ENCODE measurements around the gene SPATA22. TPM values are rescaled to one million over a fixed set of nuclear protein-coding genes. Genes with fewer than 3 reads are reported as not detected.

Gene SPATA22
- total and polyA plus RNA-seq, 9 of the 15 experiments (the other 6 are each of a cell fraction or from before 2014, with no cell fraction given): 0.17 to 0.77 (median 0.44) TPM

DNA sequence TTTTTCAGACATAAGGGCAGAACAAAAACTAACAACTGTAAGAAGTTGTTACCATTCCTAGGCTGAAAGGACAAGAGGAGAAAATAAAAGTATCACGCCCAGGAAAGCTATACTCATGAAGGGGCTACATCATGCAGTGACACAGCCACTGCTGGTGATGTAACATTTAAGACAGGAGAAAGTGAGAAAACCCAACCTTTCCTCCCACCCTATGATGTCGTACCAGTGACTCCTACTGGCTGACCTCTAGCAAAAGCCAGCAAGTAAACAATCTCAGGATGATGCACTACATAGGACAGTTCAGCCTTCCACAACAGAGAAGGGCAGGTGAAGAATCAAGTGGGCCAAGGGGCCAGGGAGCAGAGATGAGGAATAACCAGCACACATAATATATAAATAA is 24.0 kb downstream of the SPATA22 start:
- peak; percentile 53; the same call in 2 of the 3 replicates for ATAC-seq
- H3K27ac ChIP-seq (ENCODE audit: extremely low read depth, low read depth, low read length): no peak overlapping the region
- H3K9me3 ChIP-seq (replicated peaks; ENCODE audit: control insufficient read depth, insufficient read depth, low read depth, low read length): no peaks in the 10 kb centered on the region
- no peaks in the 10 kb centered on the region for H3K36me3 ChIP-seq (ENCODE audit: control insufficient read depth, insufficient read depth, low read length)
- FAIRE-seq: no peak
- H3K4me3 ChIP-seq: no peak overlapping the region
- in situ Hi-C loops (cut with MboI) (no loop called here), intact Hi-C loops (cut with micrococcal nuclease) (no loop called here)
- no TSS peak for BruUV-seq (replicated peaks)
- DNase-seq (ENCODE audit: extremely low read depth in 1 of 4, low spot score in 3 of 4): peak in 3 of 4 experiments; percentile 7 to 17 (median 15)
- ChIA-PET CTCF (ENCODE audit: low intra/inter-chr PET ratio) (no interaction called here), POLR2A (no interaction called here)
- 0% methylated on average over 2 of the region's 2 CpGs for WGBS (ENCODE audit: insufficient coverage, low coverage, missing lambda C conversion rate)
- no peak overlapping the region for H3K9ac ChIP-seq (ENCODE audit: insufficient read depth in 1 of 2, low read depth in 2 of 2, low read length in 2 of 2)
- no peaks in the 10 kb centered on the region for H3K9me1 ChIP-seq (ENCODE audit: control insufficient read depth, insufficient read depth, low read length)
- H3K4me2 ChIP-seq (ENCODE audit: insufficient read depth, low read length): no peak overlapping the region
- H2AFZ ChIP-seq (ENCODE audit: low read depth, low read length): no peak overlapping the region
- H3K79me2 ChIP-seq (ENCODE audit: control insufficient read depth, insufficient read depth, low read length): no peaks in the 10 kb centered on the region
- no peaks in the 10 kb centered on the region for H3K27me3 ChIP-seq (ENCODE audit: control insufficient read depth in 2 of 2, insufficient read depth in 2 of 2, low read length in 2 of 2)
- no peaks in the 10 kb centered on the region for H3K4me1 ChIP-seq (replicated peaks in 1 of 2; ENCODE audit: control insufficient read depth in 2 of 2, insufficient read depth in 2 of 2, low read length in 2 of 2)
- H4K20me1 ChIP-seq (replicated peaks; ENCODE audit: control insufficient read depth, insufficient read depth, low read length): no peaks in the 10 kb centered on the region
- TF ChIP-seq MIER1 (IDR thresholded peaks at IDR 0.05; ENCODE audit: low read depth): no peak
- peak; percentile 56 for TF ChIP-seq ATF3 (IDR thresholded peaks at IDR 0.05)
- no peak for TF ChIP-seq ATF3 (CRISPR knock-in tag; conservative IDR thresholded peaks at IDR 0.05)
- TF ChIP-seq, protein P1, sequence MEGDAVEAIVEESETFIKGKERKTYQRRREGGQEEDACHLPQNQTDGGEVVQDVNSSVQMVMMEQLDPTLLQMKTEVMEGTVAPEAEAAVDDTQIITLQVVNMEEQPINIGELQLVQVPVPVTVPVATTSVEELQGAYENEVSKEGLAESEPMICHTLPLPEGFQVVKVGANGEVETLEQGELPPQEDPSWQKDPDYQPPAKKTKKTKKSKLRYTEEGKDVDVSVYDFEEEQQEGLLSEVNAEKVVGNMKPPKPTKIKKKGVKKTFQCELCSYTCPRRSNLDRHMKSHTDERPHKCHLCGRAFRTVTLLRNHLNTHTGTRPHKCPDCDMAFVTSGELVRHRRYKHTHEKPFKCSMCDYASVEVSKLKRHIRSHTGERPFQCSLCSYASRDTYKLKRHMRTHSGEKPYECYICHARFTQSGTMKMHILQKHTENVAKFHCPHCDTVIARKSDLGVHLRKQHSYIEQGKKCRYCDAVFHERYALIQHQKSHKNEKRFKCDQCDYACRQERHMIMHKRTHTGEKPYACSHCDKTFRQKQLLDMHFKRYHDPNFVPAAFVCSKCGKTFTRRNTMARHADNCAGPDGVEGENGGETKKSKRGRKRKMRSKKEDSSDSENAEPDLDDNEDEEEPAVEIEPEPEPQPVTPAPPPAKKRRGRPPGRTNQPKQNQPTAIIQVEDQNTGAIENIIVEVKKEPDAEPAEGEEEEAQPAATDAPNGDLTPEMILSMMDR (IDR thresholded peaks at IDR 0.05 in 2 of 3, conservative IDR thresholded peaks at IDR 0.05 in 1 of 3; ENCODE audit: insufficient read depth in 2 of 3, low read depth in 1 of 3, low read length in 3 of 3): peak; percentile 14 to 34 (median 27); a peak in 3 of 6 replicates
- TF ChIP-seq, protein P2, sequence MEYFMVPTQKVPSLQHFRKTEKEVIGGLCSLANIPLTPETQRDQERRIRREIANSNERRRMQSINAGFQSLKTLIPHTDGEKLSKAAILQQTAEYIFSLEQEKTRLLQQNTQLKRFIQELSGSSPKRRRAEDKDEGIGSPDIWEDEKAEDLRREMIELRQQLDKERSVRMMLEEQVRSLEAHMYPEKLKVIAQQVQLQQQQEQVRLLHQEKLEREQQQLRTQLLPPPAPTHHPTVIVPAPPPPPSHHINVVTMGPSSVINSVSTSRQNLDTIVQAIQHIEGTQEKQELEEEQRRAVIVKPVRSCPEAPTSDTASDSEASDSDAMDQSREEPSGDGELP (CRISPR knock-in tag; IDR thresholded peaks at IDR 0.05; ENCODE audit: borderline replicate concordance): no peak
- no peak for TF ChIP-seq PTRF (tag; IDR thresholded peaks at IDR 0.05)
- TF ChIP-seq RAD21 (CRISPR knock-in tag; conservative IDR thresholded peaks at IDR 0.05 in 1 of 2, IDR thresholded peaks at IDR 0.05 in 1 of 2): peak in 1 of 2 experiments; percentile 34; a peak in 2 of 4 replicates
- no peak for TF ChIP-seq KLF13 (tag; IDR thresholded peaks at IDR 0.05; ENCODE audit: borderline replicate concordance, low read depth)
- no peak for TF ChIP-seq XRCC3 (IDR thresholded peaks at IDR 0.05)
- TF ChIP-seq, protein P3, sequence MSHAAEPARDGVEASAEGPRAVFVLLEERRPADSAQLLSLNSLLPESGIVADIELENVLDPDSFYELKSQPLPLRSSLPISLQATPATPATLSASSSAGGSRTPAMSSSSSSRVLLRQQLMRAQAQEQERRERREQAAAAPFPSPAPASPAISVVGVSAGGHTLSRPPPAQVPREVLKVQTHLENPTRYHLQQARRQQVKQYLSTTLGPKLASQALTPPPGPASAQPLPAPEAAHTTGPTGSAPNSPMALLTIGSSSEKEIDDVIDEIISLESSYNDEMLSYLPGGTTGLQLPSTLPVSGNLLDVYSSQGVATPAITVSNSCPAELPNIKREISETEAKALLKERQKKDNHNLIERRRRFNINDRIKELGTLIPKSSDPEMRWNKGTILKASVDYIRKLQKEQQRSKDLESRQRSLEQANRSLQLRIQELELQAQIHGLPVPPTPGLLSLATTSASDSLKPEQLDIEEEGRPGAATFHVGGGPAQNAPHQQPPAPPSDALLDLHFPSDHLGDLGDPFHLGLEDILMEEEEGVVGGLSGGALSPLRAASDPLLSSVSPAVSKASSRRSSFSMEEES (CRISPR knock-in tag; IDR thresholded peaks at IDR 0.05): no peak
- TF ChIP-seq, protein P4, sequence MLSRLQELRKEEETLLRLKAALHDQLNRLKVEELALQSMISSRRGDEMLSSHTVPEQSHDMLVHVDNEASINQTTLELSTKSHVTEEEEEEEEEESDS (CRISPR knock-in tag; IDR thresholded peaks at IDR 0.05): no peak
- TF ChIP-seq PHF8 (IDR thresholded peaks at IDR 0.05; ENCODE audit: borderline replicate concordance, low read length): no peak
- no peak for TF ChIP-seq FUS (optimal IDR thresholded peaks at IDR 0.05; ENCODE audit: low read depth, low read length)
- TF ChIP-seq RBM15 (IDR thresholded peaks at IDR 0.05; ENCODE audit: insufficient read depth, low read length): no peak
- TF ChIP-seq, protein P5, sequence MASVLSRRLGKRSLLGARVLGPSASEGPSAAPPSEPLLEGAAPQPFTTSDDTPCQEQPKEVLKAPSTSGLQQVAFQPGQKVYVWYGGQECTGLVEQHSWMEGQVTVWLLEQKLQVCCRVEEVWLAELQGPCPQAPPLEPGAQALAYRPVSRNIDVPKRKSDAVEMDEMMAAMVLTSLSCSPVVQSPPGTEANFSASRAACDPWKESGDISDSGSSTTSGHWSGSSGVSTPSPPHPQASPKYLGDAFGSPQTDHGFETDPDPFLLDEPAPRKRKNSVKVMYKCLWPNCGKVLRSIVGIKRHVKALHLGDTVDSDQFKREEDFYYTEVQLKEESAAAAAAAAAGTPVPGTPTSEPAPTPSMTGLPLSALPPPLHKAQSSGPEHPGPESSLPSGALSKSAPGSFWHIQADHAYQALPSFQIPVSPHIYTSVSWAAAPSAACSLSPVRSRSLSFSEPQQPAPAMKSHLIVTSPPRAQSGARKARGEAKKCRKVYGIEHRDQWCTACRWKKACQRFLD (CRISPR knock-in tag; IDR thresholded peaks at IDR 0.05): no peak
